Measurements from ENCODE around the gene EMILIN2.

DNA sequence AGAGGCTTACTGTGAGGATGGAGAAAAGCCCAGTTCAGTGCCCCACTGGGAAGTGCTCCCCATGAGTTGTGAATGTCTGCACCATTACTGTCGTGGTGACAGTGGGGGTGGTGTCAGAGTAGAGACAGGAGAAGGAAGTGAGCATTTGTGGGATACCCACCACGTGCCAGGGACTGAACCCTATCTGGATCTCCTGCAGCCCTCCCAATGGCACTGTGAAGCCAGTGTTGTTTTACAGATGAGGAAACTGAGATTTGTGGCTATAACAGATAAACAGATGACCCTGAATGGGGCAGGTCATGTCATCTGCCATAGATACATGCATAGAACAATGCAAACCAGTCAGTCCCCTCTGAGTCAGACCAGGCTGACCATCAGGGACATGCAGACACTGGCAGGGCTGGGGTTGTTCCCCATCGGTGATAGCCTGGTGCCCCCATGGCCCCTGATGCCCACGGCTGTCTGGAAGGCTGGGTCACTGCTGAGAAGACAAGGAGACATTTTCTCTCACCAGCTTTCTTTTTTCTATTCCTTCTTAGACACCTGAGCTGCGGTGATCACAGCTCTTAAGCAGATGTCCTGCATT, 60.8 kb downstream of the EMILIN2 start:
- TF ChIP-seq, protein P1, sequence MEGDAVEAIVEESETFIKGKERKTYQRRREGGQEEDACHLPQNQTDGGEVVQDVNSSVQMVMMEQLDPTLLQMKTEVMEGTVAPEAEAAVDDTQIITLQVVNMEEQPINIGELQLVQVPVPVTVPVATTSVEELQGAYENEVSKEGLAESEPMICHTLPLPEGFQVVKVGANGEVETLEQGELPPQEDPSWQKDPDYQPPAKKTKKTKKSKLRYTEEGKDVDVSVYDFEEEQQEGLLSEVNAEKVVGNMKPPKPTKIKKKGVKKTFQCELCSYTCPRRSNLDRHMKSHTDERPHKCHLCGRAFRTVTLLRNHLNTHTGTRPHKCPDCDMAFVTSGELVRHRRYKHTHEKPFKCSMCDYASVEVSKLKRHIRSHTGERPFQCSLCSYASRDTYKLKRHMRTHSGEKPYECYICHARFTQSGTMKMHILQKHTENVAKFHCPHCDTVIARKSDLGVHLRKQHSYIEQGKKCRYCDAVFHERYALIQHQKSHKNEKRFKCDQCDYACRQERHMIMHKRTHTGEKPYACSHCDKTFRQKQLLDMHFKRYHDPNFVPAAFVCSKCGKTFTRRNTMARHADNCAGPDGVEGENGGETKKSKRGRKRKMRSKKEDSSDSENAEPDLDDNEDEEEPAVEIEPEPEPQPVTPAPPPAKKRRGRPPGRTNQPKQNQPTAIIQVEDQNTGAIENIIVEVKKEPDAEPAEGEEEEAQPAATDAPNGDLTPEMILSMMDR (conservative IDR thresholded peaks at IDR 0.05; ENCODE audit: low read length), result no peak
- TF ChIP-seq EZH2phosphoT487 (IDR thresholded peaks at IDR 0.05; ENCODE audit: borderline replicate concordance), result no peak

Measured in Loucy (cell line).